Body of pancreas (tissue), 4 donors: ENCODE results near the gene CLINT1.

Experiments
- CTCF ChIP-seq, 7 experiments: fragments of 450-650 bp in 4 of 7; fragments of 200-600 bp in 3 of 7; sonication (generic) in 3 of 7; IDR thresholded peaks; one replicate each; pipeline ENCODE4 v1.5.1; 2016 to 2019; ENCODE audit warnings: antibody characterized with exemption in 7 of 7
- POLR2A ChIP-seq, 3 donors: fragments of 450-650 bp; IDR thresholded peaks; one replicate each; pipeline ENCODE4 v1.6.1; 2016; ENCODE audit warnings: antibody characterized with exemption in 3 of 3, mild to moderate bottlenecking in 2 of 3

- TF ChIP-seq CTCF (IDR thresholded peaks at IDR 0.05) (no peak), POLR2A (IDR thresholded peaks at IDR 0.05) (no peak)
These were observed 41.6 kb downstream of the CLINT1 start for GRCh38 chr5:157817387-157817702.
